HEK293 (cell line): ENCODE measurements around the gene ZNF747.

Experiments used
- GFI1B ChIP-seq: fragments of 450-650 bp; formaldehyde crosslinking; IDR thresholded peaks from 2 replicates; pipeline ENCODE4 v1.5.1; 2016; ENCODE audit warnings: missing biosample characterization, missing genetic modification characterization
- IKZF3 ChIP-seq: fragments of 450-650 bp; IDR thresholded peaks from 2 replicates; pipeline ENCODE4 v1.5.0; 2018; ENCODE audit warnings: missing biosample characterization, mild to moderate bottlenecking, missing genetic modification characterization, moderate library complexity
- KLF10 ChIP-seq: fragments of 450-650 bp; IDR thresholded peaks from 2 replicates; pipeline ENCODE4 v1.5.1; 2018; ENCODE audit warnings: missing biosample characterization, mild to moderate bottlenecking, missing genetic modification characterization
- MYNN ChIP-seq: fragments of 450-650 bp; formaldehyde crosslinking; IDR thresholded peaks from 2 replicates; pipeline ENCODE4 v1.5.1; 2016; ENCODE audit warnings: missing biosample characterization, missing genetic modification characterization, borderline replicate concordance
- RBAK ChIP-seq: fragments of 450-650 bp; formaldehyde crosslinking; IDR thresholded peaks from 2 replicates; pipeline ENCODE4 v1.5.1; 2016; ENCODE audit warnings: missing biosample characterization, missing genetic modification characterization
- SP3 ChIP-seq: fragments of 450-650 bp; formaldehyde crosslinking; IDR thresholded peaks from 2 replicates; pipeline ENCODE4 v1.5.1; 2016; ENCODE audit warnings: missing biosample characterization, missing genetic modification characterization
- YY2 ChIP-seq: fragments of 450-650 bp; formaldehyde crosslinking; IDR thresholded peaks from 2 replicates; pipeline ENCODE4 v1.5.1; 2016; ENCODE audit warnings: missing biosample characterization, missing genetic modification characterization
- ZBTB7A ChIP-seq: fragments of 450-650 bp; formaldehyde crosslinking; IDR thresholded peaks from 2 replicates; pipeline ENCODE4 v1.5.1; 2016; ENCODE audit warnings: low read depth, missing biosample characterization, missing genetic modification characterization
- ZFHX2 ChIP-seq: fragments of 450-650 bp; formaldehyde crosslinking; conservative IDR thresholded peaks from 2 replicates; pipeline ENCODE4 v1.5.1; 2016; ENCODE audit warnings: missing biosample characterization, missing genetic modification characterization
- ZFP3 ChIP-seq: fragments of 450-650 bp; formaldehyde crosslinking; IDR thresholded peaks from 2 replicates; pipeline ENCODE4 v1.5.1; 2016; ENCODE audit warnings: low read depth, missing biosample characterization, missing genetic modification characterization
- ZNF157 ChIP-seq: fragments of 450-650 bp; formaldehyde crosslinking; IDR thresholded peaks from 2 replicates; pipeline ENCODE4 v1.5.1; 2016; ENCODE audit warnings: missing biosample characterization, missing genetic modification characterization
- ZNF214 ChIP-seq: fragments of 450-650 bp; formaldehyde crosslinking; IDR thresholded peaks from 2 replicates; pipeline ENCODE4 v1.5.1; 2017; ENCODE audit warnings: missing biosample characterization, mild to moderate bottlenecking, missing genetic modification characterization, borderline replicate concordance
- ZNF37A ChIP-seq: fragments of 450-650 bp; IDR thresholded peaks from 2 replicates; pipeline ENCODE4 v1.5.1; 2018; ENCODE audit warnings: missing biosample characterization, missing genetic modification characterization
- ZNF394 ChIP-seq: fragments of 450-650 bp; formaldehyde crosslinking; IDR thresholded peaks from 2 replicates; pipeline ENCODE4 v1.5.1; 2016; ENCODE audit warnings: missing biosample characterization, missing genetic modification characterization, mild to moderate bottlenecking, moderate library complexity, borderline replicate concordance
- ZNF529 ChIP-seq: fragments of 450-650 bp; formaldehyde crosslinking; IDR thresholded peaks from 2 replicates; pipeline ENCODE4 v1.5.1; 2017; ENCODE audit warnings: missing genetic modification characterization, missing biosample characterization; ENCODE audit not compliant: insufficient replicate concordance
- ZNF571 ChIP-seq: fragments of 450-650 bp; formaldehyde crosslinking; IDR thresholded peaks from 2 replicates; pipeline ENCODE4 v1.5.0; 2017; ENCODE audit warnings: missing biosample characterization, missing genetic modification characterization
- ZNF610 ChIP-seq: fragments of 450-650 bp; formaldehyde crosslinking; IDR thresholded peaks from 2 replicates; pipeline ENCODE4 v1.5.1; 2016; ENCODE audit warnings: missing biosample characterization, missing genetic modification characterization, borderline replicate concordance
- ZNF629 ChIP-seq: fragments of 450-650 bp; formaldehyde crosslinking; IDR thresholded peaks from 2 replicates; pipeline ENCODE4 v1.5.1; 2017; ENCODE audit warnings: missing biosample characterization, missing genetic modification characterization
- ZNF660 ChIP-seq: fragments of 450-650 bp; IDR thresholded peaks from 2 replicates; pipeline ENCODE4 v1.5.1; 2018; ENCODE audit warnings: missing biosample characterization, mild to moderate bottlenecking, missing genetic modification characterization
- ZNF701 ChIP-seq: fragments of 450-650 bp; formaldehyde crosslinking; IDR thresholded peaks from 2 replicates; pipeline ENCODE4 v1.5.1; 2016; ENCODE audit warnings: missing biosample characterization, missing genetic modification characterization
- ZNF837 ChIP-seq: fragments of 450-650 bp; formaldehyde crosslinking; IDR thresholded peaks from 2 replicates; pipeline ENCODE4 v1.5.1; 2016; ENCODE audit warnings: missing biosample characterization, missing genetic modification characterization
- ZSCAN23 ChIP-seq: fragments of 450-650 bp; formaldehyde crosslinking; IDR thresholded peaks from 2 replicates; pipeline ENCODE4 v1.5.1; 2016; ENCODE audit warnings: missing biosample characterization, missing genetic modification characterization
- TF ChIP-seq, protein P1 (sequence below): fragments of 450-650 bp; formaldehyde crosslinking; IDR thresholded peaks from 2 replicates; pipeline ENCODE4 v1.5.1; 2016; ENCODE audit warnings: missing biosample characterization, missing genetic modification characterization
- TF ChIP-seq, protein P2 (sequence below): fragments of 450-650 bp; IDR thresholded peaks from 2 replicates; pipeline ENCODE4 v1.5.1; 2018; ENCODE audit warnings: missing biosample characterization, missing genetic modification characterization
- TF ChIP-seq, protein P3 (sequence below): fragments of 450-650 bp; formaldehyde crosslinking; IDR thresholded peaks from 2 replicates; pipeline ENCODE4 v1.5.1; 2016; ENCODE audit warnings: missing biosample characterization, missing genetic modification characterization
- TF ChIP-seq, protein P4 (sequence below): fragments of 450-650 bp; formaldehyde crosslinking; IDR thresholded peaks from 2 replicates; pipeline ENCODE4 v1.5.1; 2016; ENCODE audit warnings: missing biosample characterization, missing genetic modification characterization
- TF ChIP-seq, protein P5 (sequence below): fragments of 450-650 bp; formaldehyde crosslinking; IDR thresholded peaks from 2 replicates; pipeline ENCODE4 v1.5.1; 2016; ENCODE audit warnings: missing biosample characterization, missing genetic modification characterization
- TF ChIP-seq, protein P6 (sequence below): fragments of 450-650 bp; formaldehyde crosslinking; IDR thresholded peaks from 2 replicates; pipeline ENCODE4 v1.5.1; 2016; ENCODE audit warnings: missing biosample characterization, missing genetic modification characterization
- TF ChIP-seq, protein P7 (sequence below): fragments of 450-650 bp; formaldehyde crosslinking; IDR thresholded peaks from 2 replicates; pipeline ENCODE4 v1.5.1; 2017; ENCODE audit warnings: missing biosample characterization, mild to moderate bottlenecking, missing genetic modification characterization, moderate library complexity

ZNF747 gene

DNA sequence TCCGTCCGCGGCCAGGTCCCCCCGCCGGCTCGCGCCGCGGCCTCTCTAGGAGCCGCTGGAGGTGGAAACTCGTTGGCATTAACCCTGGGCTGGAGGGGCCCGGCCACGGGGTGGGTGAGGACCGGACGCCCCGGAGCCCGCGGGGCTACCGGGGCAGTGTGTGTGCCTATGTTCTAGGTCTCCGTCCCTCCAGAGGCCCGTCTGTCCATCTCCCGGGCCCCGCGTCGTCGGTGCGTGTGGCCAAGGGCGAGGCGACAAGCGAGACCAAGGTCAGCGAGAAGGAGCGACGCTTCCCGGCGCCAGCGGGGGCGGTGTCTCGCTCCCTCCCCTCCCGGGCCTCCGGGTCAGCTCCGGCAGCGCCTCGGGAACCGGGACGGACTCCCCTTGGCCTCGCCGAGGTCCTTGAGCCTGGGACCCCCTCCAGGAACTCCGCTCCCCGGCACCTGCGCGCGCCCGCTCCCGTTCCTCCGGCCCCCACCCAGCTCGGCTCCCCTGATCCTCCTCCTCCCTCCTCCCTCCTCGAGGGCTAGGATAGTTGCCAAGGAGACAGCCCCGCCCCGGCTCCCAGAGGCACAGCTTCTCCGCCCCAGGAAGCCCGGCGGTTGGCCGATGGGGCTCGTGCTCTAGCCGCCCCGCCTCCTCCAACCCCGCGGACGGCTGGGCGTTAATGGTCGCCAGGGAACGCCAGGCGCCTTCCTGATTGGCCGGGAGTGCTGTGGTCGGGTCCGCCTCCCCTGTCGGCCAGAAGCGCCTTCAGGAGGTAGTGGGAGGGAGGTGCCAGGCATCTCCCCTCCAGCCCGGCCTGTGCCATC lies 7.6 kb downstream of the ZNF747 start (continued):
- TF ChIP-seq MYNN (tag by site-specific recombination) (0 out of 2 replicates have a peak, but pooled peaks have one; percentile 43), ZNF394 (peak; percentile 96), KLF10 (tag by site-specific recombination) (peak; percentile 76), SP3 (tag by site-specific recombination) (peak; percentile 94), ZNF37A (tag by site-specific recombination) (no peak), ZNF214 (tag by site-specific recombination) (no peak), RBAK (tag by site-specific recombination) (no peak), ZBTB7A (tag by site-specific recombination) (peak; percentile 98), ZNF571 (tag by site-specific recombination) (no peak), ZNF837 (tag by site-specific recombination) (peak; percentile 51; the same call in 1 of the 2 replicates), ZNF629 (tag by site-specific recombination) (peak; percentile 66), ZNF610 (tag by site-specific recombination) (peak; percentile 95), GFI1B (no peak; the same call in 1 of the 2 replicates), YY2 (peak; percentile 60), IKZF3 (tag by site-specific recombination) (peak; percentile 88), ZNF157 (no peak), ZFHX2 (tag by site-specific recombination) (peak; percentile 62), ZNF660 (tag by site-specific recombination) (peak; percentile 90), ZNF529 (tag by site-specific recombination) (no peak), ZSCAN23 (tag by site-specific recombination) (peak; percentile 84; the same call in 1 of the 2 replicates), ZNF701 (tag by site-specific recombination) (no peak), ZFP3 (no peak)
- TF ChIP-seq, protein P1, sequence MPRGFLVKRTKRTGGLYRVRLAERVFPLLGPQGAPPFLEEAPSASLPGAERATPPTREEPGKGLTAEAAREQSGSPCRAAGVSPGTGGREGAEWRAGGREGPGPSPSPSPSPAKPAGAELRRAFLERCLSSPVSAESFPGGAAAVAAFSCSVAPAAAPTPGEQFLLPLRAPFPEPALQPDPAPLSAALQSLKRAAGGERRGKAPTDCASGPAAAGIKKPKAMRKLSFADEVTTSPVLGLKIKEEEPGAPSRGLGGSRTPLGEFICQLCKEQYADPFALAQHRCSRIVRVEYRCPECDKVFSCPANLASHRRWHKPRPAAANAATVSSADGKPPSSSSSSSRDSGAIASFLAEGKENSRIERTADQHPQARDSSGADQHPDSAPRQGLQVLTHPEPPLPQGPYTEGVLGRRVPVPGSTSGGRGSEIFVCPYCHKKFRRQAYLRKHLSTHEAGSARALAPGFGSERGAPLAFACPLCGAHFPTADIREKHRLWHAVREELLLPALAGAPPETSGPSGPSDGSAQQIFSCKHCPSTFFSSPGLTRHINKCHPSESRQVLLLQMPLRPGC = peak; percentile 78; the same call in 1 of the 2 replicates
- TF ChIP-seq, protein P2, sequence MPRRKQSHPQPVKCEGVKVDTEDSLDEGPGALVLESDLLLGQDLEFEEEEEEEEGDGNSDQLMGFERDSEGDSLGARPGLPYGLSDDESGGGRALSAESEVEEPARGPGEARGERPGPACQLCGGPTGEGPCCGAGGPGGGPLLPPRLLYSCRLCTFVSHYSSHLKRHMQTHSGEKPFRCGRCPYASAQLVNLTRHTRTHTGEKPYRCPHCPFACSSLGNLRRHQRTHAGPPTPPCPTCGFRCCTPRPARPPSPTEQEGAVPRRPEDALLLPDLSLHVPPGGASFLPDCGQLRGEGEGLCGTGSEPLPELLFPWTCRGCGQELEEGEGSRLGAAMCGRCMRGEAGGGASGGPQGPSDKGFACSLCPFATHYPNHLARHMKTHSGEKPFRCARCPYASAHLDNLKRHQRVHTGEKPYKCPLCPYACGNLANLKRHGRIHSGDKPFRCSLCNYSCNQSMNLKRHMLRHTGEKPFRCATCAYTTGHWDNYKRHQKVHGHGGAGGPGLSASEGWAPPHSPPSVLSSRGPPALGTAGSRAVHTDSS (tag by site-specific recombination) = peak; percentile 48; the same call in 1 of the 2 replicates
- TF ChIP-seq, protein P3, sequence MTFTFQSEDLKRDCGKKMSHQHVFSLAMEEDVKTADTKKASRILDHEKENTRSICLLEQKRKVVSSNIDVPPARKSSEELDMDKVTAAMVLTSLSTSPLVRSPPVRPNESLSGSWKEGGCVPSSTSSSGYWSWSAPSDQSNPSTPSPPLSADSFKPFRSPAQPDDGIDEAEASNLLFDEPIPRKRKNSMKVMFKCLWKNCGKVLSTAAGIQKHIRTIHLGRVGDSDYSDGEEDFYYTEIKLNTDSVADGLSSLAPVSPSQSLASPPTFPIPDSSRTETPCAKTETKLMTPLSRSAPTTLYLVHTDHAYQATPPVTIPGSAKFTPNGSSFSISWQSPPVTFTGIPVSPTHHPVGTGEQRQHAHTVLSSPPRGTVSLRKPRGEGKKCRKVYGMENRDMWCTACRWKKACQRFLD (tag by site-specific recombination) = no peak
- TF ChIP-seq, protein P4, sequence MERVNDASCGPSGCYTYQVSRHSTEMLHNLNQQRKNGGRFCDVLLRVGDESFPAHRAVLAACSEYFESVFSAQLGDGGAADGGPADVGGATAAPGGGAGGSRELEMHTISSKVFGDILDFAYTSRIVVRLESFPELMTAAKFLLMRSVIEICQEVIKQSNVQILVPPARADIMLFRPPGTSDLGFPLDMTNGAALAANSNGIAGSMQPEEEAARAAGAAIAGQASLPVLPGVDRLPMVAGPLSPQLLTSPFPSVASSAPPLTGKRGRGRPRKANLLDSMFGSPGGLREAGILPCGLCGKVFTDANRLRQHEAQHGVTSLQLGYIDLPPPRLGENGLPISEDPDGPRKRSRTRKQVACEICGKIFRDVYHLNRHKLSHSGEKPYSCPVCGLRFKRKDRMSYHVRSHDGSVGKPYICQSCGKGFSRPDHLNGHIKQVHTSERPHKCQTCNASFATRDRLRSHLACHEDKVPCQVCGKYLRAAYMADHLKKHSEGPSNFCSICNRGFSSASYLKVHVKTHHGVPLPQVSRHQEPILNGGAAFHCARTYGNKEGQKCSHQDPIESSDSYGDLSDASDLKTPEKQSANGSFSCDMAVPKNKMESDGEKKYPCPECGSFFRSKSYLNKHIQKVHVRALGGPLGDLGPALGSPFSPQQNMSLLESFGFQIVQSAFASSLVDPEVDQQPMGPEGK (tag by site-specific recombination) = peak; percentile 100
- TF ChIP-seq, protein P5, sequence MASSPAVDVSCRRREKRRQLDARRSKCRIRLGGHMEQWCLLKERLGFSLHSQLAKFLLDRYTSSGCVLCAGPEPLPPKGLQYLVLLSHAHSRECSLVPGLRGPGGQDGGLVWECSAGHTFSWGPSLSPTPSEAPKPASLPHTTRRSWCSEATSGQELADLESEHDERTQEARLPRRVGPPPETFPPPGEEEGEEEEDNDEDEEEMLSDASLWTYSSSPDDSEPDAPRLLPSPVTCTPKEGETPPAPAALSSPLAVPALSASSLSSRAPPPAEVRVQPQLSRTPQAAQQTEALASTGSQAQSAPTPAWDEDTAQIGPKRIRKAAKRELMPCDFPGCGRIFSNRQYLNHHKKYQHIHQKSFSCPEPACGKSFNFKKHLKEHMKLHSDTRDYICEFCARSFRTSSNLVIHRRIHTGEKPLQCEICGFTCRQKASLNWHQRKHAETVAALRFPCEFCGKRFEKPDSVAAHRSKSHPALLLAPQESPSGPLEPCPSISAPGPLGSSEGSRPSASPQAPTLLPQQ = peak; percentile 86
- TF ChIP-seq, protein P6, sequence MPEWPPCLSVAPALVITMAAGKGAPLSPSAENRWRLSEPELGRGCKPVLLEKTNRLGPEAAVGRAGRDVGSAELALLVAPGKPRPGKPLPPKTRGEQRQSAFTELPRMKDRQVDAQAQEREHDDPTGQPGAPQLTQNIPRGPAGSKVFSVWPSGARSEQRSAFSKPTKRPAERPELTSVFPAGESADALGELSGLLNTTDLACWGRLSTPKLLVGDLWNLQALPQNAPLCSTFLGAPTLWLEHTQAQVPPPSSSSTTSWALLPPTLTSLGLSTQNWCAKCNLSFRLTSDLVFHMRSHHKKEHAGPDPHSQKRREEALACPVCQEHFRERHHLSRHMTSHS (tag by site-specific recombination) = 0 out of 2 replicates have a peak, but pooled peaks have one; percentile 10
- TF ChIP-seq, protein P7, sequence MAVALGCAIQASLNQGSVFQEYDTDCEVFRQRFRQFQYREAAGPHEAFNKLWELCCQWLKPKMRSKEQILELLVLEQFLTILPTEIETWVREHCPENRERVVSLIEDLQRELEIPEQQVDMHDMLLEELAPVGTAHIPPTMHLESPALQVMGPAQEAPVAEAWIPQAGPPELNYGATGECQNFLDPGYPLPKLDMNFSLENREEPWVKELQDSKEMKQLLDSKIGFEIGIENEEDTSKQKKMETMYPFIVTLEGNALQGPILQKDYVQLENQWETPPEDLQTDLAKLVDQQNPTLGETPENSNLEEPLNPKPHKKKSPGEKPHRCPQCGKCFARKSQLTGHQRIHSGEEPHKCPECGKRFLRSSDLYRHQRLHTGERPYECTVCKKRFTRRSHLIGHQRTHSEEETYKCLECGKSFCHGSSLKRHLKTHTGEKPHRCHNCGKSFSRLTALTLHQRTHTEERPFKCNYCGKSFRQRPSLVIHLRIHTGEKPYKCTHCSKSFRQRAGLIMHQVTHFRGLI (tag by site-specific recombination) = peak; percentile 88
